NB4 (cell line): ENCODE results near the gene AGFG1.
A peak's percentile ranks its signal among the peaks of the same experiment; 100 is the strongest.

ENCODE experiments used
- DNase-seq: peaks from one replicate; pipeline ENCODE4 v3.0.0; 2010; ENCODE audit warnings: low read depth
- H3K4me3 ChIP-seq: one replicate; pipeline ENCODE4 v1.5.1; 2011; ENCODE audit warnings: mild to moderate bottlenecking, low read depth, low read length, moderate library complexity
- CTCF ChIP-seq: IDR thresholded peaks from one replicate; pipeline ENCODE4 v1.5.1; 2012; ENCODE audit warnings: low read depth, low read length
- MAX ChIP-seq: IDR thresholded peaks from 2 replicates; pipeline ENCODE4 v1.6.1; 2011; ENCODE audit warnings: low read depth, low read length
- MYC ChIP-seq: IDR thresholded peaks from 2 replicates; pipeline ENCODE4 v1.6.1; 2011; ENCODE audit warnings: low read depth, low read length
- POLR2A ChIP-seq: IDR thresholded peaks from 2 replicates; pipeline ENCODE4 v1.6.1; 2011; ENCODE audit warnings: mild to moderate bottlenecking; ENCODE audit not compliant: insufficient read length; ENCODE audit errors: extremely low read depth

Gene AGFG1

GRCh38 chr2:227471924-227472264 lies at the start of gene AGFG1:
Gene AGFG1 (plus strand): TSS chr2:227472156. CDS start chr2:227472422, 266 bp downstream.
- DNase-seq = peak; percentile 89
- H3K4me3 ChIP-seq = peak within 1 kb of the TSS; percentile 69
- TF ChIP-seq MYC (peak; percentile 42), POLR2A (peak; percentile 29), CTCF (peak; percentile 95), MAX (no peak)

GRCh38 chr2:227423656-227424499 lies 48.1 kb upstream of the AGFG1 start:
- TF ChIP-seq MAX (no peak), POLR2A (no peak), CTCF (no peak), MYC (no peak)
- no peak overlapping the region for H3K4me3 ChIP-seq
- DNase-seq = no peak

GRCh38 chr2:227428731-227429285 lies 43.1 kb upstream of the AGFG1 start:
- TF ChIP-seq MAX (no peak), CTCF (no peak), MYC (no peak), POLR2A (no peak)
- no peak for DNase-seq
- no peak overlapping the region for H3K4me3 ChIP-seq

GRCh38 chr2:227430639-227431038 lies 41.3 kb upstream of the AGFG1 start:
- no peak for DNase-seq
- TF ChIP-seq MYC (no peak), MAX (no peak), CTCF (no peak), POLR2A (no peak)
- H3K4me3 ChIP-seq = no peak overlapping the region

- no peak for TF ChIP-seq POLR2A
- no peak for TF ChIP-seq MYC
- no peak for TF ChIP-seq MAX
- TF ChIP-seq CTCF = no peak
- no peak overlapping the region for H3K4me3 ChIP-seq
- no peak for DNase-seq
These were observed 38.8 kb upstream of the AGFG1 start for GRCh38 chr2:227433171-227433570.
